Ovary (tissue), 3 donors: ENCODE results near the gene GULP1.

Source experiments
- EP300 ChIP-seq: sonication (generic); formaldehyde crosslinking; IDR thresholded peaks from one replicate; pipeline ENCODE4 v1.6.1; 2017; ENCODE audit warnings: antibody characterized with exemption
- POLR2A ChIP-seq: fragments of 450-650 bp; IDR thresholded peaks from one replicate; pipeline ENCODE4 v1.6.1; 2017; ENCODE audit warnings: antibody characterized with exemption, mild to moderate bottlenecking, moderate library complexity
- TF ChIP-seq, protein P1 (sequence below), 3 donors: fragments of 450-650 bp in 2 of 3; fragments of 200-600 bp in 1 of 3; IDR thresholded peaks; one replicate each; pipeline versions ENCODE4 v1.5.1 to v1.8.0; 2016 to 2022; ENCODE audit warnings: antibody characterized with exemption in 3 of 3, mild to moderate bottlenecking in 1 of 3
- donor health status: DM: no; HTN: no; CAD: no.

DNA sequence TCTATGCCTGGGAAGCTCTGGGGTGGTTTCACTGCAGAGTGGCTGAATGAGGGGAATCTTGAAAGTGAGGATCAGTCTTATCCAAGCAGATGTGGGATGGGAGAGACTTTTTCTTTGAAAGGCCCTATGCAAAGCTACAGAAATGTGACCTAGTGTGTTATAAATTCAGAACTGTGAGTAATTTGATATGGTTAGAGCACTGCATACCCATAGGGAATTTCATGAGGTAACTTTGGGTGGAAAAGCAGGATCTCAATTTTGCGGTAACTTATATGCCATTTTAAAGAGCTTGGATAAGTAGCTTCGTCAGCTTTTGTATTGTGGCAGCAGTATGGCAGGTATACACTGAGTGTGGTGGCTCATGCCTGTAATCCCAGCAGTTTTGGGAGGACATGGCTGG lies 40.9 kb downstream of the GULP1 start:
- no peak for TF ChIP-seq POLR2A
- TF ChIP-seq EP300: no peak
- TF ChIP-seq, protein P1, sequence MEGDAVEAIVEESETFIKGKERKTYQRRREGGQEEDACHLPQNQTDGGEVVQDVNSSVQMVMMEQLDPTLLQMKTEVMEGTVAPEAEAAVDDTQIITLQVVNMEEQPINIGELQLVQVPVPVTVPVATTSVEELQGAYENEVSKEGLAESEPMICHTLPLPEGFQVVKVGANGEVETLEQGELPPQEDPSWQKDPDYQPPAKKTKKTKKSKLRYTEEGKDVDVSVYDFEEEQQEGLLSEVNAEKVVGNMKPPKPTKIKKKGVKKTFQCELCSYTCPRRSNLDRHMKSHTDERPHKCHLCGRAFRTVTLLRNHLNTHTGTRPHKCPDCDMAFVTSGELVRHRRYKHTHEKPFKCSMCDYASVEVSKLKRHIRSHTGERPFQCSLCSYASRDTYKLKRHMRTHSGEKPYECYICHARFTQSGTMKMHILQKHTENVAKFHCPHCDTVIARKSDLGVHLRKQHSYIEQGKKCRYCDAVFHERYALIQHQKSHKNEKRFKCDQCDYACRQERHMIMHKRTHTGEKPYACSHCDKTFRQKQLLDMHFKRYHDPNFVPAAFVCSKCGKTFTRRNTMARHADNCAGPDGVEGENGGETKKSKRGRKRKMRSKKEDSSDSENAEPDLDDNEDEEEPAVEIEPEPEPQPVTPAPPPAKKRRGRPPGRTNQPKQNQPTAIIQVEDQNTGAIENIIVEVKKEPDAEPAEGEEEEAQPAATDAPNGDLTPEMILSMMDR (IDR thresholded peaks at IDR 0.05): no peak
